GM12864 (cell line): ENCODE measurements around the gene NTN3.

Source experiments
- DNase-seq: peaks from one replicate; pipeline ENCODE4 v3.0.0-alpha.2; 2011; ENCODE audit warnings: low read depth
- H3K4me3 ChIP-seq: 2 replicates; pipeline ENCODE4 v1.5.1; 2011; ENCODE audit warnings: mild to moderate bottlenecking, low read depth, low read length, control low read depth
- CTCF ChIP-seq: IDR thresholded peaks from 2 replicates; pipeline ENCODE4 v1.5.1; 2011; ENCODE audit warnings: low read depth, mild to moderate bottlenecking, moderate library complexity, low read length, control low read depth, inconsistent platforms; ENCODE audit errors: missing control alignments

NTN3 gene

GRCh38 chr16:2471016-2471652 lies at the start of gene NTN3:
Gene NTN3 (plus strand): TSS chr16:2471297. CDS start chr16:2471702, 405 bp downstream.
- H3K4me3 ChIP-seq = no peak within 1 kb of the TSS
- no peak for TF ChIP-seq CTCF
- no peak for DNase-seq

GRCh38 chr16:2422123-2422867 lies 48.8 kb upstream of the NTN3 start:
- DNase-seq = peak; percentile 7
- no peak for TF ChIP-seq CTCF
- no peak overlapping the region for H3K4me3 ChIP-seq

- TF ChIP-seq CTCF = no peak
- H3K4me3 ChIP-seq = no peak overlapping the region
- no peak for DNase-seq
These were observed 46.8 kb upstream of the NTN3 start for GRCh38 chr16:2424061-2425007.

- no peak overlapping the region for H3K4me3 ChIP-seq
- no peak for TF ChIP-seq CTCF
These were observed 46.0 kb upstream of the NTN3 start for GRCh38 chr16:2425008-2425518.

GRCh38 chr16:2425825-2426430 lies 45.2 kb upstream of the NTN3 start:
- no peak overlapping the region for H3K4me3 ChIP-seq
- TF ChIP-seq CTCF = no peak
- DNase-seq = no peak

More at GRCh38 chr16:2425008-2425518, 46.0 kb upstream of the NTN3 start:
- no peak for DNase-seq

- DNase-seq = no peak
- no peak for TF ChIP-seq CTCF
- no peak overlapping the region for H3K4me3 ChIP-seq
These were observed 44.1 kb upstream of the NTN3 start for GRCh38 chr16:2426941-2427361.
